Measurements from ENCODE around the gene TMEM109. TPM values are rescaled to one million over a fixed set of nuclear protein-coding genes. Genes with fewer than 3 reads are reported as not detected.

The TMEM109 gene
- polyA plus RNA-seq, 1 donor: 102 TPM

DNA sequence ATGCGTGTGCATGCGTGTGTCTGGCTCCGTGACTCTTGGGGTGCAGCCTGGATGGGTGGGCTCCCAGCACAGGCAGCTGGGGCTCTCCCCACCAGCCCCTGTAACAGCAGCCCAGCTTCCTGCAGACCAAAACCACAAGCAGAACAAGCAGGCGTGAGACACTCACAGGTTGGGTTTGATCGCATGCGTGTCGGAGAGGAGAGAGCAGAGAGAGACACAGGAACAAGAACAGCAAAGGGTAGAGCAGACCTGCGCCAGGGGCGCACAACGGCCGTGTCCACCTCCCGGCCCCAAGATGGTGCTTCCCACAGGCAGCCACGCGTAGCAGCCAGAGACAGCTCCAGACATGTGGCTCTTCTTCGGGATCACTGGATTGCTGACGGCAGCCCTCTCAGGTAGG is 57.6 kb downstream of the TMEM109 start, which contains the start of gene CD6:
Gene CD6, plus strand, starts transcription at position 161 of the 400 bp plus-strand sequence. Its CDS starts 186 bp downstream, at position 347.
- no peak for DNase-seq

DNA sequence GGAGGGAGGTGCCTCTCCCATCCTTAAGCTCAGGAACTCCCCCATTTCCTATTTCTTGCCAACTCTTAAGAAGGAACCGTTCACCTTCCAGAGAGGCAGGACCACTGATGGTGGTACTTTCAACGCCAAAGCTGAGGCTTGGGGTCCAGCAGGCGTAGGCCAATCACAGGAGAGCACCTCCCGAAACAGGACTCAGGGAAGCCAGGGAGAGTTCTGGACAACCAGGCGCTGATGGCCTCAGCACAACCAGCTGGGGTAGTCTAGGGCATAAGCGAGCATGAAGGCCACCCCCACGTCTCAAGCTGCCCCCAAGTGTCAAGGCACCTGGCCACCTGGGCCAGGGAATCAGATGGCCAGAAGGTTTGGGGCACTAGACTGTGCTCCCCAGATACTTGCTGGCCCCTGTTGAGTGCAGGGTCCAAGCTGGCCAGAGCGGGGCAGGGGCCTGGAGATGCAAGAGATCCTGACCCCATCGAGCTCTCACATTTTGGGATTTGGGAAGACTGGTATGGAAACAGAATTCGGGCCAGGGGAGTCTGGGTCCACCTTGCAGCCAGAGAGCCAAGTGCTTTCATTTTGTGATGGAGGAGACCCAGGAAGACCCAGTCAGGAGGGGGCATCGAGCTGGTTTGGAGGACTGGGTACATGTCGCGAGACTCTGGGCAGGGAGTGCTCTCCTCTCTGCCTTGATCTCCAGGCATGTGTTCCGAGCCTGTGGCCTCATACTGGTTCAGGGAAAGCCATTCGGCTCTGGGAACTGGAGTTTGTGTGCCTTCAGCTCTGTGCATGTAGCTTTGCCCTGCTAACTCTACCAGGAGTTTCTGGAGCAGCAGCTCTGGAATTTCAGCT is 58.4 kb downstream of the TMEM109 start:
- DNase-seq: no peak

Other genes starting within 250 kb of the TMEM109 start
- gene MS4A8, start 214.5 kb upstream of the TMEM109 start, polyA plus RNA-seq (ENCODE audit: insufficient read length): 5.6 TPM
- not detected for gene MS4A18, start 189.4 kb upstream of the TMEM109 start, polyA plus RNA-seq (ENCODE audit: insufficient read length)
- not detected for gene MS4A15, start 157.3 kb upstream of the TMEM109 start, polyA plus RNA-seq (ENCODE audit: insufficient read length)
- gene MS4A10, start 128.8 kb upstream of the TMEM109 start, polyA plus RNA-seq (ENCODE audit: insufficient read length): not detected
- gene CCDC86, start 72.0 kb upstream of the TMEM109 start, polyA plus RNA-seq (ENCODE audit: insufficient read length): 22.6 TPM
- gene PTGDR2, start 58.2 kb upstream of the TMEM109 start, polyA plus RNA-seq (ENCODE audit: insufficient read length): 0.65 TPM
- 0.36 TPM for gene ZP1, start 46.6 kb upstream of the TMEM109 start, polyA plus RNA-seq (ENCODE audit: insufficient read length)
- 64.2 TPM for gene PRPF19, start 7.6 kb upstream of the TMEM109 start, polyA plus RNA-seq (ENCODE audit: insufficient read length)
- 37.2 TPM for gene TMEM132A, start 10.3 kb downstream of the TMEM109 start, polyA plus RNA-seq (ENCODE audit: insufficient read length)
- gene SLC15A3, start 38.0 kb downstream of the TMEM109 start, polyA plus RNA-seq (ENCODE audit: insufficient read length): 27.9 TPM
- 0.40 TPM for gene CD6, start 57.5 kb downstream of the TMEM109 start, polyA plus RNA-seq (ENCODE audit: insufficient read length)
- 0.13 TPM for gene CD5, start 188.3 kb downstream of the TMEM109 start, polyA plus RNA-seq (ENCODE audit: insufficient read length)
- 22.0 TPM for gene VPS37C, start 247.3 kb downstream of the TMEM109 start, polyA plus RNA-seq (ENCODE audit: insufficient read length)